DMS153 treated with DMSO at 0.1 percent for 48 hours (cell line): ENCODE measurements around the gene MLLT3.

Source experiments
- DNase-seq: peaks from one replicate; lab custom pipeline; 2025; ENCODE audit not compliant: unreplicated experiment; lab: John Stamatoyannopoulos, UW

Gene MLLT3

DNA sequence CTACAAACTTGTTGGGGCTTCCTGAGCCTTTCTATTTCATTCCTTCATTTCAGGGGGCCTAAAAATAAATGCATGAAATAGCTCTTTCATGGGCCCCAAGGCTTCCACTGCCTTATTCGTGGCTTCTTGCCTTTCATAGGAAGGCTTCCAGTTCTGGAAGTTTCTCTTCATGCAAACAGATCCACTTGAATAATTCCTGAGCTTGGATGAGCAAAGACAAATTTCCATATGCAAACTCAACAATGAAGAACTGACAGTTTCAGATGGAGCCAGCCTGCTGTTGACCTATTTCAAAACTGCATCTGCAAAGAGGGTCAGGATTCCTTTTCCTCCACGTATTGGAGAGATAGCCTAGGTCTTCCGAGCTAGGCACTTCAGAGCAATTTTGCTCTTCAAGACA is 142.1 kb downstream of the MLLT3 start:
- DNase-seq, result no peak

DNA sequence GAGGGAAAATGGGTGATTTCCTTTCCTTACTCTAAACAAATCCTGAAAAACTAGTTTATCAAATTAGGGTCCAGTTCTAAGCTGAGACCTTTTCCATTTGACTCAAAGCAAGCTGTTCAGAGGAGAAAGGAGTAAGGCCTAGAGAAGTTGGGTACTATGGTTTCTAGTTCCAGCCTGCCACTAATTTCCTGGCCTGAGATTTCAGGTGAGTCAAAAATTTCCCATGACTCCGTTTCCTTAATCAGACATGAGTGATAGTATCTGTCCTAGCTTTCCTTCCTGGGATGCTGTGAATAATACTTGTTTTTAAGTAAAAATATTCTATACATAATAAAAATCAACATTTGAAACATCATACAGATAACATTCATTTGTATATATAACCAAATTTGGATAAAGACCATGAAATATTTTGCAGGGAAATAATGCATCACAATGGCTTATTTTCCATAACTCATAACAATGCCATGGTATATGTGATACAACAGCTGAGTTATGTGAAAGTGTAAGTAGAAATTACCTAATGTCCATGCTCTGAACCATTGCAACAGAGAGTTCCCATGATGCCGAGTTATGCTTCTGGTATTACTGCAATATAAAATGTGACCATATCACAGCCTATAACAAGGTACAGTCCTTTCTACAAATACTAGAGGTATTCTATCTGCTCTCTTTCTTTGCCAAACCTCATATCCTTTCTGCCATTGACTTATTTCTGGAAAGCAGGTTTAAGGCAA is 142.7 kb downstream of the MLLT3 start:
- no peak for DNase-seq

DNA sequence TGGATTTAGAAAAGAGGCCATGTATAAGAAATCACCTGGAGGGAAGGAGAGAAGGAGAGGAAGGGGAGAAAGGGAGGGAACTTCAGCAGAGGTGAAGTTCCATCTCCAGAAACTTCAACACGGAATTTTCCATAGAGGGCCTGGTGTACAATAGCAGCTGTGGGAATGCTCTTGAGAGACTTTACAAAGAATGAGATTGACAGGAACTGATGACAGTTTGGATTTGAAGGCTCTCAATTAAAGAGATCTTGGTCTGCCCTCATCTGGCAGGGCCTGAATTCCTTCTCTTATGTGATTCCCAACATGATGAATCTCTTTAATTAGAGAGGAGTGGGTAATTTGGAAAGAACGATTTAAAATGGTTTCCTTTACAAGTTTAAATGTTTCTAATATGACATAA is 143.5 kb downstream of the MLLT3 start:
- no peak for DNase-seq

DNA sequence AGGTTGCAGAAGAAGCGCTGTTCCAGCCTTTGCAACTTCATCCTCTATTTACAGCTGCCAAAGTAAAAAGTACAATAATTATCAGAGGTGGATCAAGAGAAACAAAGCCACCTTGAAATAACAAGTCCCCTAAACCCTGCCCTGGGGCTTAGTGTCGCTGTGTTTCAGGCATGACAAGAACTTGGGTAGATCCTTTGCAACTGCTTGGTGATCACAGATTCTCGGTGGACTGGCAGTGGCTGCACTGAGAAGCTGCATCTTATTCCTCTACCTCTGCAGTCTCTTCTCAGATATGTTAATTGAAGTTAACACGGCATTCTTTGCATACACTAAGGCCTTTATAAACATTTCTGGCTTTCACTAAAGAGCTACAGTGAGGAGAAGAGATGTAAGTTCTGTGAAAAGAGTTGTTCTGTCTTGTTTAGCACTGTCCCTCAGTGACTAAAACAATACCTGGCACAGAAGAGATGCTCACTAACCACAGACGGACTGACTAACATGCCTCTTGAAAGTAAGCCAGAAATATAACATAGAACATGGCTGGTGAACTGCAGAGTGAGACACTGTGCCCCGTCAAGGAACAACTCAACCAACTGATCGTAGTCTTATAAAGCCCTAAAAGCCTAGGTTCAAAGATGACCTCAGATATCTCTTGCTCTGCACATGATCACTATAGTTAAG is 144.2 kb downstream of the MLLT3 start:
- DNase-seq, result no peak

DNA sequence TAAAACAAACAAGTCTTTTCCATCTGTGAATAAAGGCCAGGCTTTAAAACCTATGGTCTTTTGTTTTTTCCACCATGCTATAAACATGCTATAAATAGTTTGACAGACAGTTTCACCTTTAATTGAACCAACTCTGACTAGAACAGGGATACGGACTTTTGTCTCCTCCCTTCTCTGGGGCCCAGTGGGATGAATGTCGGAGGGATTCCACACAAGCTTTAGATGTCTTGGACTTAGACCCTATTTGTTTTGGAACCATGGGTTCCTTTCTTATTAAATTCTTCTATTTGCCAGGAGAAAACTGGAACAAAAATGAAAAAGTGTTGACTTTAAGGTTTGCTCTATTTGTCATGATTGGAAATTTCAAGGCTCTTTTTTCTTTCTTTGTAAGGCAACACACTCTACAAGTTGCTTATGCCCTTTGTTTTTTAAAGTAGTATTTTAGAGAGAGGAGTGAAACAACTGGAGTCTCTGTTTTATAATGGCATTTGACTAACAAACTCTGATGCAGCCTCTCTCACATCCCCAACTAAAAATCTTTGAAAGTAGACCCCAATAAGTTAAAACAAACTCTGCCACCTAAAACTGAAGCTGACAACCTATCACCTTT is 145.3 kb downstream of the MLLT3 start:
- DNase-seq, result no peak

DNA sequence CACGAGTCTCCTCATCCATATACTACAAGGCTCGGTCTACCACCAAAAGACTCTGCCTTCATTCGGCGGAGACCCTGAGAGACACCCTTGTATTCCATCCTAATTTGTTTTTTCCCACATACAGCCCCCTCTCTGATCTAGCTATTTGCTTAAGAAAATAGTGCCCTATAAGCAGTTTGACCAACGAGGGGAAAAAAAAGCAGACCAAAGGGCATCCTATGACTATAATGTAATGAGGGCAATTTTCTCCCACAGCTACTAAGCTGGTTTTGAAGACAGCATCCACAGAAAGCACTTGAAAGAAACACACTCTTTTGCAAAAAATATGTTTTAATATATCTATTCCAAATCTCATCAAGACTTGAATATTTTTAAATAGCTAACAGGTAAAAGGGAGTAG is 147.8 kb downstream of the MLLT3 start:
- DNase-seq, result no peak

DNA sequence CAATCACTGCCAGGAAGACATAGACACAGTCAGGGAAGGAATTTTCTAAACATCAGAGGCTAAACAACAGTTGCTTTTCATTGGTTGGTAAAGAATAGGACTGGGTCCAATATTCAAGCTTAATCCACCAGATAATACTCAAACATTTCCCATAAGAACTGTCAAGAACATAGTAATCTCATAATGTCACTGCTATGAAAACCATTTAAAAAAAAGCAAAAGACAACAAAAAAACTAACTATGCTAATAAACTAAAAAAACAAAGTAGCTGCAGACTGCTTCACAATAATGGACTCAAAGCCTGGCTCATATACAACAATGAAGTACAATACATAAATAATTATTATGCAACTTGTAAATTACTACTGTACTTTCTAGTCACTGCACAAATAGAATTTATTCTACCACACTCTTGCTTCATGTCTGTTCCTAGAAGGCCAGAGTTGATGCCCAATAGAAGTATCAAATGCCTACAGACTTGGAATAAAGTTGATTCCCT is 148.7 kb downstream of the MLLT3 start:
- no peak for DNase-seq

DNA sequence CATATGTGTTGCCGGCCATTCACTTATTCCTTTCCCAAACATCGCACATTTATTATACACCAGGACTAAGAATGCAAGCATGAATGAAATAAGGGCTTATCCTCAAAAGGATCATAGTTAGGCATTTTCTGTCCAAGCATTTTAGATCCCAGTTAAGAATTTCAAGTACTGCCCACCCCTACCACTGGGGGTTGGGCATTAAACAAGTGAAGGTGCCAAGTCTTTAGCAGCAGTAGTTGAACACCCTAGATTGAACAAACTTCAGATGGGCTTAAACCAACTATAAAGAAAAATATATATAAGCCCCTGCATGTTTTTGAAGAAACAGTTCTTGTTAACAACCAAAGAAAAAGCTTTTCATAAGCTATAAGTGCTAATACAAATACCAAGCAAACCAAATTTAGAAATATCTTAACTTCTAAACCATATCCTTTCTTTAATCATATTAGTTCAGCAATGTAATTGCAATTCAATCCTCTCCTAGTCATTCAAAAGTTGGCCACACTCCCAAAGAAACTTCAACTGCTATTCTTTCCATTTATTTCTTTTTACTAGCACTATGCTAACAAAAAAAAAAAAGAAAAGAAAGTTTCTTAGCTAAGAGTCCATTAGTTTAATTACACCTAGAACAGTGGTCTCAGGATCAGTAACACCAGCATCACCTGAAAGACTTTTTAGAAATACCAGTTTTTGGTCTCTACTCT is 149.8 kb downstream of the MLLT3 start:
- no peak for DNase-seq

DNA sequence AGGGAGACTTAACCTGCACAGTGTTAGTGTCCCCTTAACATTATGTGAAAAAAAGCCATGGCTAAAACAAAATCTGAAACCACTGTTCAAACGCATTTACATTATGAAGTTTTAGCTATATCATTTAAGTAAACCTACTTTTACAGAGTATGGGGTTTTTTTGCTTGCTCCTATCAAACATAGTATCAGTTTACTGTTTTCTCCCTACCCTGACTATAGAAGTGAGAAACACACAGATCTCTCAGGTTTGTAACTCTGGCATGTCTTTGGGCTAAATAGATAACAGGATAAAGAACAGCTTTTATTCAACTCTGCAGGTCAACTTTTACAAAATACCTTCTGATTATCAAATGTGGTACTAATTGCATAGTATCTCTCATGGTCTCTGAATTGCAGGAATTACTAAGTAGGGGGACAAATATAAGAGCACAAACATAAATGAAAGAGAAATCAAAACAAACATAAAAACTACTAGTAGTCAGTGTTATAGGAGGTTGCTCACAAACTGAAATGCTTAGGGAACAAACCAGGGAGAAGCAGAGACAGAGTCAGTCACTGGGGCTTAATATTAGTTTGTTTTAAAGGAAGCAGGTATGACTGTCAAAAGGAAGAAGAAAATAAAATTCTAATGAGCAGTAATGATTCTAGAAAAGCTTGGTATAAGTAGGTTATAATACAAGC is 155.8 kb downstream of the MLLT3 start:
- no peak for DNase-seq

DNA sequence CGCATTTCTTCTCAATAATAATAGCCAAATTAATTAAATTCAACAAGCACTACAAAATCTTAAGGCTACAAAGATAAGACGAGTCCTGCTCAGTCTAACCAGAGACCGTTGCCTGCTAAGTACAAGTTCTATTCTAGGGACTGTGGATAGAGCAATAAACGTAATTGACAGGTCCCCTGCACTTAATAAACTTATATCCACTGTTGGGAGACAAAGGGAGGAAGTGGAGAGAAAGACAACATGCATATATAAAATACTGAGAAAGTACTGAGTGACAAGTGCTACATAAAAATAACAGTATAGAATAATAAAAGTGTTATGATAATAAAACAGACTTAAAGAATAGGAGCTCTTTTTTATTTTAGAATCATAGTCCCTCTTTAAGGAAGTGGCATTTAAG is 158.1 kb downstream of the MLLT3 start:
- DNase-seq, result no peak

DNA sequence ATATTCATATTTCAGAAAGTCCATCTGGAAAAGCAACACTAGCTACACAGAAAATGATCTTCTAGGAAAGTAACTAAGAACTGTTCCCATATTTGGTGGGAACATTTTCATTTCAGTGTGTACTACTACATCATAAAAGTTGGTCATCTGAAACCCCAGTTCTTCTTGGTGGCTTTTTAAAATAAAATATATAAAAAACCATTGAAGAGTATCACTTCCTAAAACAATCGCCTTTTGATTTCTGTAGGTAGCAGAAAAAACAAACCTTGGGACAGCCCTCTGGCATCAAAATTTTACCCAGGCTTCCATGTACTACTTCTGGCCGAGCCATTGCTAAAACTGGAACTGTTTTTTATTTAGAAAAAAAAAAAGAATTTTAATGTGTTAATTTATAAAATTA is 158.5 kb downstream of the MLLT3 start:
- no peak for DNase-seq

DNA sequence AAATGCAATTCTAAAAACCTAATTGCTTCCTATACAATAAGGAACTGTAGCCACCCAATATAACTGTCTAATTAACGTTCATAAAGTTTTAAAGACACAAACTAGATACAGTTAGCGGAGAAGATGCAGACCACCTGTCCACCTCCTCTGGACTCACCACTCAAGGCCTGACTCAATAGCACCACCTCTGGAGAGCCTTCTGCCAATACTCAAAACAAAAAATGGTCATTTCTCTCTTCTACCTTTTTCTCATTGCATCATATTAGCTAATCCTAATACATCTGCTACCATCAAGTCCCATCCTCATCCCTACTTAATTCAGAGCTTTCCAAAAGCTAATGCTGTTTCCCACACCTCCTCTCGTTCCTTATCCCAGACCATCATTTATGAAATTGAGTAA is 159.9 kb downstream of the MLLT3 start:
- no peak for DNase-seq

DNA sequence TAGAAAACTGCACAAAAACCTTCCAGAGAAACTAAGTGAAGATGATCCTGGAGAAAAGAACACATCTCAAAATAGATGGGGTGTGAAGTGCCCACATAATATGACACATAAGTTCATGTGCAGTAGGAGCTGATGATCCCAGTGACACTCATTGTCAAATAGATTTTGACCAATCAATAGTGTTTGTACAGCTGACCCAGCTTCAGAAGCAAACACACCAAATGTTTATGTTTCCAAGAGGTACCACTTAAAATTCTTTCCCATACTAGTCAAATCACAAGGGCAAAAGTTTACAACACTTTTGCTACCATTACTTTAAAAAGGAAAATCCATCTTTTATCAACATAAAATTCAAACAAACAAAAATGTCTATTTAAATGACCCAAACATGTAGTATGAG is 175.0 kb downstream of the MLLT3 start:
- no peak for DNase-seq

DNA sequence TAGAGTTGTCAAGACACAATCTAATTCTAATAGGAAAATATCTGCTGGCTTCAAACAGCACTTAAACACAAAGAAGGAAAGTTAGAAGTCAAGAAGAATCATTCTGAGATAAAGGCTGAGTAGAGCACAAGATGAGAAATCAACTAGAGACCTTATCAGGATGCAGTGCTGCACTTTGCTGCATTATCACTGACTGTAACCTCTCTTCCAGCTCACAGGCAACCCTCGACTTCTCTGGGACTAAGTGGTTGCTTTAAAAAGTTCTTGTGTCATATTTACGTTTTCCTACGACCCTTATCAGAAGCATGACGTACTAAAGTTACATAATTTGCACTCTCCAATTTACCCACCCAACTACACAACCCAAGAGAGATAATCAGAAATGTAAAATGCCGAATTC is 176.1 kb downstream of the MLLT3 start:
- DNase-seq, result no peak

DNA sequence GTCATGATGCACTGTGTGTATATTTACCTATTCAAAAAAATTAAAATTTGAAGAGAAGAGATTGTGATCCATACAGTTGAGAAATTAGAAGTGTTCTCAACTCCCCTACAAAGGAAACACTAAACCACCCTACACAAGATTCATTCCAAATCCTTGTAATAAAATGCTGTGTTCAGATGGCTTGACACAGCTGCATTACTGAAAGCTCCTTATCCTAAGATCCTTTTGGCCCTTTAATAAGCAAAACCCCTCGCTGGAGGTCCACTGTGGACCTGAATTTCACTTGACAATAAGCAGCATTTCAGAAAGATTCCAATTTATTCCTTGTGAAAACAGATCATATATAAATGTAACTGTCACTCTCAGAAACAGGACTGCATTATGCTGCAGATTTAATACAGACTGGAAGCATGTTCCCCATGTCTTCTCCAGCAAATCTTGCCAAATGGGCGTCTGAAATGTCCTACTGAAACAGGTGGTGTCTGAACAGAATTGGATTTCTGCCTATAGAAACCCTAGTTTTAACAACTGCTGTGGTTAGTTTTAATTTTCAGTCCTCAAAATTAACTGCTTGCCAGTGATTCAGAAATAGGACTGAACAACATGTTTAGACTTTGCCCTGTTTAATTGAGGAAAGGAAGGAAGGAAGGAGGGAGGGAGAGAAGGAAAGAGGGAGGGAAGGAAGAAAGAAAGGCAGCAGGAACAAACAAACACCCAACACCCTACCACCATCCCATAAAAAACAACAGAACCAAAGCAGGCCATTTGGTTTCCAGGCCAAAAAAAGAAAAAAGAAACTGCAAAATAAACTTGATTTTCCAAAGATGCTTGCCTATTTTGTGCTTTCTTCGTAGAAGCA is 179.6 kb downstream of the MLLT3 start:
- no peak for DNase-seq

DNA sequence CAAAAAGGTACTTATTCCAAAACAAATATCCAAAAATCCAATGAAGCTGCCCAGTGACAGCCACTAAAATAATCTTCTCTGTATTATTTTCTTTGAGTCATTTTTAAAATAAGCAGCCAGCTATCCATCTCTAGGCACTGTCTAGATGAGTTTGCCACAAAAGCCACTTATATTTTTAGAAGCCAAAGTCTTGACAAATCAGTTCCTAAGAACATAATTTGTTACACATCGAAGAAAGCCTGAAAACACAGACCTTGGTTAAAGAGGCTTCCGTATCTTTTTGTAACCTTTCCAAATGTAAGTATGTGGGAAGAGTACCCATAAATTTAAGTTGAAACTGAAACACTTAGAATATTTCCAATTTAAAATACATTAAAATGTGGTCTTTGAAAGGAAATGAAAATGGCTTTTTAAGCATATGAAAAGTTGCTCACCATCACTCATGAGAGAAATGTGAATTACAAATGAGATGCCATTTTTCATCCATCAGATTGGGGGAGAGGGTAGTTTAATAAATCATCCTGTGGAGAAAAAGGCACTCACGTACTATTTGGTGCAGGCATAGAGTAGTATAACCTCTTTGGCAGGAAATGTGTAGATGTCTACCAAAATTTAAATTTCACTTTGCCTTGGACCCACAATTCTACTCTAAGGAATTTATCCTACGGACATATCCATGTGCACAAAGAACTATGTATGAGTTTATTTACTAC is 180.4 kb downstream of the MLLT3 start:
- DNase-seq, result no peak

DNA sequence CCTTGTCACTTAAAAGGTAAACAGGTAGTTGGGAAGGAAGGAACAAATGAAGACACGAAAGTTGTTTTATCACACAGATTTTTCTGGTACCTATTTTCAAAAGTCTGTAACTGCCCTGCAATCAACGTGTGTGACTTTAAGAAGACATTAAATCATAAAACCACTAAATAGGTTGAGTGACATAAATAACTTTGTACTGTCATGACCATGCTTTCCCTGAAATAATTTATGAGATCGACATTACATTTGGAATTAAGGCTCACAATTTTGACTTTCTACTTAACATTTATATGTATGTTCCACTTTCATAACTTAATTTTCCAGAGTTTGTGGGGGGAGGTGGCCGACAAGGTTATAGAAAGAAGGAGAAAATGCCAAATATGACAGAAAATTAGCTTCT is 181.1 kb downstream of the MLLT3 start:
- DNase-seq, result no peak

DNA sequence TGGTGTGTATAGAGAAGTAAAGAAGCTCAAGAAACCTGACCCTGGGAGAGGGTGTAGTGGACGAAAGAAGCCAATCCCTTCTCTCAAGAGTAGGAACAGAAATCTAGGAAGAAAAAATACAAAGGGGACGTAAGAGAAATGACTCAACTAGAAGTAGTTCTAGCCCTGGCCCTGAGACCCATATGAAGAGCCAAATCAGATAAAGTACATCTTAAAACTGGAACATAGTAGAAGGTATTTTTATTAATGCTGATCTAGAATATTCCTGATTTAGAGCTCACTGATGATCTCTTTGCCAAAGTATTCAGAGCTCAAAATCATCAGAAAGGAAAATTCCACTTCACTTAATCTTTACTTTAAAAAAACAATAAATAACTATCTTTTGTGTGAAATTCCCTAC is 184.8 kb downstream of the MLLT3 start:
- no peak for DNase-seq

DNA sequence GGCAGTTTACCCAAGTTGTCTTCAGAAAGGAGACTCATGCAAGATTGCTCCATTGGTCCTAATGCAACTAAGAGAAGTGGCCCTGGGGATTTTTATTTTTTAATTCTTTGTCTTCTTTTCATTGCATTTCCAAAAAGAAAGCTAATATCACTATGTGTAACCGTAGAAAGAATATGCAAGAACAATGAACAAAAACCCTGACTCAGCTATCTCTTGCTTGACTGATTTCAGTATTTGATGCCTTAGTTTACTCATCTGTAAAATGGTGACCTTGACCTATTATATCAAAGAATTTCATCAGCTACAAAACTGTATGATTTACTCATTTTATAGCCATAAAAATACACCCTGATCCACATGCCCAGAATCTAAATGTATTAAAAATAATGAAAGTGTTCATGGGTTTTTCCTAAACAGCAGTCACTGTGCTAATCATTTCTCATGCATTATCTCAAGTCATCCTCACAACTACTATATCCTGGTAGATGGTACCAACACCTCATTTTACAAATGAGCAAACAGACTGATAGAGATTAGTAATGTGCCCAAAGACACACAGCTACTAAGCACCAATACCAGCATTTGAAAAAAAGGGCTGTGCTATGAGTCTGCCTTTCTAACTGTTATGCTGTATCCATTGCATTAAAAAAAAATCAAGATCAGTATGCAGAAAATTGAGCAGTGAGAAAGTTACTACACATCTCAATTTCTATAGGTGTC is 185.7 kb downstream of the MLLT3 start:
- DNase-seq, result no peak
